SKM-1 (cell line): ENCODE results near the gene SLC38A4.

Experiments
- DNase-seq: peaks from one replicate; lab custom pipeline; 2025; ENCODE audit not compliant: unreplicated experiment; lab: John Stamatoyannopoulos, UW

SLC38A4 gene

DNA sequence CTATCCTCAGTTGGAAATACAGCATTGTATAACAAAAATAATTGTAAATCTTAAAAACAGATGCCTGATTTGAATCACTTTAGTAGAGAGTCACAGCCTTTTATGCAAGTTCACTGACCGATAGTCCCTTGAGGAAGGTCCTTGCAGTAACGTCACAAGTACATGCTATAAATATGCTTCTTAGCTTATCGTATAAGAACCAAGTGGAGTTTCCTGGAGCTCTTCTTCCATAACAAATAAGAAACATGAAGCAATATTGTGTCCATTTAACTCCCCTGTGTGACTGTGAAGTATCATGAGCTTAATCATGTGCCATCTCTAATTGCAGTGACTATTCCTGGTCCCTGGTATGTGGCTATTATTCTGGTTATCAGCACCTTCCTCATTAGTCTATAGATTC is 107.9 kb downstream of the SLC38A4 start:
- no peak for DNase-seq

- no peak for DNase-seq
Measured at GRCh38 chr12:46717159-46717558, 108.6 kb downstream of the SLC38A4 start.
